HG03521 (cell line): ENCODE measurements around the gene MUSK.

Experiments
- ATAC-seq: cut with Tn5 transposase; IDR thresholded peaks from one replicate; pipeline ENCODE4 v1.9.1; 2021; ENCODE audit warnings: mild to moderate bottlenecking, moderate library complexity; ENCODE audit not compliant: unreplicated experiment

Gene MUSK

DNA sequence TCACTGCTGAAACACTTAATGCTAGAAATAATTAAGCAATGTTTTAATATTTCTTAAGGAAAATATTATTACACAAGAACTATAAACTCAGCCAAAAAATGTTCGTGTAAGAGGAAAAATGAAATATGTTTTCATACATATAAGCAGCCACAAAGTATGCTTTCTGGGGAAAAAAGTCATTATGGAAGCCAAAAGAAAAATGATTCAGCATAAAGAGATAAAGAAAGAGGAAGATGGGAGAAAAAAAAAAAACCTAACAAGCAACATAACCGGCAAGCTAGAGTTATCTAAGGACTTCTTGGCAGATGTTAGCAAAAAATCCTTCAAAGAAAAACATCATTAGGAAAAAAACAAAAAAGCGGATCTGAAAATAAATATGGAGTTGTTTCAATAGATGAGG is 179.1 kb downstream of the MUSK start:
- ATAC-seq, result no peak

DNA sequence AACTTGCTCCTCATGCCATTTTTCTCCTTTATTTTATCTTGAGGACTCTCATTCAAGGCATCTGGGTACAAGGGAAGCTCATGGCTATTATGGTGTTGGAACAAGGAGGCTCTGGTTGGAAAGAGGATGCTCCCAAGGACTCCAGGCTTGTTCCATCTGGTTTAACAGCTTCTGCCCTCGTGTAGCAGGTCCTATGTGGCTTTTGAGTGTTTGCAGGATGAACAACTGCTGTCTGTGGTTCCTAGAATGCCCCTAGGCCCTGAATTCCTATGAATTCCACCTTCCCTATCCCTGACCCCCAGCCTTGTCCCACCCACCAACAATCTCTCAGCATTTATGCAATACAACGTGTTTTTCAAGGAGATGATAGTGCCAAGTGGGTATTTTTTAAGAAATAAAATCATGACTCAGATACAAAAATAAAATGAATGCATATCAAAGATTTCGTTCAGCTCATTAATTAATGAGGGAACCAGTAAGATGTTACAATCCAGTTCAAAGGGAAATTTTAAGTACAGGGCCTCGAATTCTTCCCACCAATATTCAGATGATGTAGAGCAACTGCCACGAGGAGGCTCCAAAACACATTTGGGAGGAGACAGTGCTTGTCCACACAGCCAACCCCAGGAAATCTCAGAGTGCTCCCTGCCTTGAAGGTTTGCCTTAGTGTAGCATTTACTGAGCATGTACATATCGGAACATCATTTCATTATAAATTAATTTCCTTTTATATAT is 182.0 kb downstream of the MUSK start:
- no peak for ATAC-seq
